ENCODE data around the gene ATP11A. TPM values are rescaled to one million over a fixed set of nuclear protein-coding genes. Genes with fewer than 3 reads are reported as not detected.

ATP11A gene
- total and polyA plus RNA-seq, 9 donors: 6.6 to 72.7 (median 34.9) TPM

GRCh38 chr13:112747256-112747655 lies 57.4 kb downstream of the ATP11A start:
- WGBS, 3 donors: 72 to 79% (median 78%) methylated on average over 9 of the region's 9 CpGs
- Histone ChIP-seq H3K27me3 (no peaks in the 10 kb centered on the region), H3K4me3 (no peak overlapping the region), H3K36me3 (no peaks in the 10 kb centered on the region), H3K4me1 (ENCODE audit: insufficient read depth) (no peaks in the 10 kb centered on the region), H3K9me3 (no peaks in the 10 kb centered on the region), H3K27ac (no peak overlapping the region)
- intact Hi-C loops (cut with DNase I): no loop called here
- TF ChIP-seq CTCF (IDR thresholded peaks at IDR 0.05) (no peak), EP300 (IDR thresholded peaks at IDR 0.05) (no peak), POLR2A (IDR thresholded peaks at IDR 0.05) (no peak)
- no peak for DNase-seq

- no peaks in the 10 kb centered on the region for H3K27me3 ChIP-seq
- peak in 1 of 5 donors; percentile 55 for DNase-seq
- TF ChIP-seq CTCF (IDR thresholded peaks at IDR 0.05) (no peak), EP300 (IDR thresholded peaks at IDR 0.05) (no peak)
- no peak overlapping the region for H3K4me3 ChIP-seq
- H3K9me3 ChIP-seq: no peaks in the 10 kb centered on the region
- H3K36me3 ChIP-seq: no peaks in the 10 kb centered on the region
- H3K27ac ChIP-seq: no peak overlapping the region
- 63 to 71% (median 71%) methylated on average over 18 of the region's 18 CpGs for WGBS, 3 donors
- intact Hi-C loops (cut with DNase I): no loop called here
- H3K4me1 ChIP-seq (ENCODE audit: insufficient read depth): peaks cover 2% of the 10 kb centered on the region
These were observed 59.3 kb downstream of the ATP11A start for GRCh38 chr13:112748947-112749735.

- H3K4me3 ChIP-seq: no peak overlapping the region
- intact Hi-C loops (cut with DNase I): loop anchor here in 1 of 4 donors (5.0 kb wide), 1 partner anchor 473 kb away; no protein-coding TSS in a partner anchor
- 91 to 92% (median 91%) methylated on average over 10 of the region's 10 CpGs for WGBS, 3 donors
- no peaks in the 10 kb centered on the region for H3K9me3 ChIP-seq
- no peak for TF ChIP-seq CTCF (IDR thresholded peaks at IDR 0.05)
- no peak for TF ChIP-seq EP300 (IDR thresholded peaks at IDR 0.05)
- TF ChIP-seq POLR2A (IDR thresholded peaks at IDR 0.05): no peak
- no peaks in the 10 kb centered on the region for H3K36me3 ChIP-seq
- H3K4me1 ChIP-seq (ENCODE audit: insufficient read depth): peaks cover 2% of the 10 kb centered on the region
- DNase-seq: no peak
- H3K27ac ChIP-seq: no peak overlapping the region
- no peaks in the 10 kb centered on the region for H3K27me3 ChIP-seq
These were observed 60.7 kb downstream of the ATP11A start for GRCh38 chr13:112750570-112750969.

GRCh38 chr13:112751617-112752016 lies 61.8 kb downstream of the ATP11A start:
- Histone ChIP-seq H3K4me1 (ENCODE audit: insufficient read depth) (peaks cover 2% of the 10 kb centered on the region), H3K27ac (no peak overlapping the region), H3K27me3 (no peaks in the 10 kb centered on the region), H3K9me3 (no peaks in the 10 kb centered on the region), H3K4me3 (no peak overlapping the region), H3K36me3 (no peaks in the 10 kb centered on the region)
- TF ChIP-seq CTCF (IDR thresholded peaks at IDR 0.05) (no peak), POLR2A (IDR thresholded peaks at IDR 0.05) (no peak), EP300 (IDR thresholded peaks at IDR 0.05) (no peak)
- intact Hi-C loops (cut with DNase I): loop anchor here in 1 of 4 donors (5.0 kb wide), 1 partner anchor 474 kb away; no protein-coding TSS in a partner anchor
- DNase-seq: no peak
- 95 to 98% (median 96%) methylated on average over 7 of the region's 7 CpGs for WGBS, 3 donors
